ENCODE data around the gene SSR4.

The SSR4 gene

GRCh38 chrX:153782313-153782712, 12.2 kb upstream of the SSR4 start:
- no peak for DNase-seq

DNA sequence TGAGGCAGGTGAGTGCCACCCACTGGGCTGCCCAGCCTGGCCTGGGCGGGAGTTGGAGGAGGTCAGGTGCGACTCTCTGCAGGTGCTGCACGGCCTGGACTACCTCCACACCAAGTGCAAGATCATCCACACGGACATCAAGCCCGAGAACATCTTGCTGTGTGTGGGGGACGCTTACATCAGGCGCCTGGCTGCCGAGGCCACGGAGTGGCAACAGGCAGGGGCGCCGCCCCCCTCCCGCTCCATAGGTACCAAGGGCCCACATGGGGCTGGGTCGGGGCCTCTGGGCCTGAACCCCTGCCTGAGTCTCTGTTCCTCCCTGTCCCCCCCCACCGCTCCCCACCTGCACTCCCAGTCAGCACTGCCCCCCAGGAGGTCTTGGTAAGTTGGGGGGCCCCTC, 11.6 kb upstream of the SSR4 start:
- DNase-seq: no peak

- DNase-seq: no peak
Measured at GRCh38 chrX:153783378-153784013, 11.0 kb upstream of the SSR4 start.

GRCh38 chrX:153784325-153784967, 10.0 kb upstream of the SSR4 start:
- DNase-seq: no peak

GRCh38 chrX:153786669-153787068, 7.8 kb upstream of the SSR4 start:
- DNase-seq: no peak

DNA sequence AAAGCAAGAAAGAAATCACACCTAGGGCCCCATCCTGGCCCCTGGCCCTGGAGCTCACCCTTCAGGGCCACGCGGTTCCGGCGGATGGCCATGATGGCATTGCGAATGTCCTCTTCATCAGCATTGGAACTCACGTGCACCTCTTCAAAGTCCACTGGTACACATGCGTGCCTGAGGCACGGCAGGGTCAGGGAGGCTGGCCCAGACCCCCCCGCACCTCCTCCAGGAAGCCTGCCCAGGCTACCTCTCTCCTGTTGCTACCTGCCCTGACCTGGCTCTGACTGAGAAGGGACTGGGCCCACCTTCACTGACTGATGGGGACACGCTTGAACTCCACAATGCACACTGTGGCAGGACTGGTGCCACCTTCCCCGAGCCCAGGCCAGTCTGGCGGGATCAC, 4.8 kb upstream of the SSR4 start:
- no peak for DNase-seq

- DNase-seq: no peak
Measured at GRCh38 chrX:153791104-153791852, 3.2 kb upstream of the SSR4 start.

DNA sequence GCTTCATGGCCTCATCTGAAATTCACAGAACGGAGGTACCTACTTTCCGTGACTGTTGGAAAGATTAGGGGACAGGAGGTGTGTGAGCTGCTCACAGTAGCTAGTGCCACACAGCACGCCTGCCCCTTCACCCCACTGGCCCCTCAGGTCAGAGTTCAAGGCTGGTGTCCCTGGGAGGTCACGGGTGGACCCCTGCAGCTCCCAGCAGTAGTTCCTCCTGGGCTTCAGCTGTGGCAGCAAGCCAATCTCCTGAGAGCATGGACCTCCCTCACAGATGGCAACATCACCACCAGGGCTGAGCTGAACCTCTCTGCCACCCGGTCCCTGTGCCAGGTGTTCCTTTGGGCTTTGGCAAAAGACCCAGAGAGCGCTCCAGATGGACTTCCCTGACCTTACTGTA, 2.1 kb upstream of the SSR4 start:
- DNase-seq: no peak

DNA sequence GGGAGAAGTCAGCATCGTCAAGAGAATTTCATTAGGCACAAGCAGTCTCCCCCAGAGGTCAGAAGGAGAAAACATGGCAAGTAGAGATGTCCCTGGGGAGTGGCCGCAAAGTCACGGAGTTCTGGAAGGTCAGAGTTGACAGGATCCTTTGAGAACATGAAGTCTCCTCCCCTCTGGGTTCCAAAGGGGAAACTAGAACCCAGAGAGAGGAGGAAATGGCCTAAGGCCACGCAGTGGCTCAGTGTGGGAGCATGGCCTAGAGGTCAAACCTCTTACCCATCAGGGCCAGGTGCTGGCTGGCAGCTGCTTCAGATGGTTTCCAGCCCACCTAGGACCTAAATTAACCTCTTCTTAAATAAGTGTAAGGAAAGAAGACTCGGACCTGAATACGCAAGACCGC, 1.2 kb upstream of the SSR4 start:
- DNase-seq: no peak

- no peak for DNase-seq
Measured at GRCh38 chrX:153794897-153795816, 689 bp downstream of the SSR4 start.

- DNase-seq: no peak
Measured at GRCh38 chrX:153797415-153798015, 3.0 kb downstream of the SSR4 start.

- no peak for DNase-seq
Measured at GRCh38 chrX:153799326-153799725, 4.9 kb downstream of the SSR4 start.

DNA sequence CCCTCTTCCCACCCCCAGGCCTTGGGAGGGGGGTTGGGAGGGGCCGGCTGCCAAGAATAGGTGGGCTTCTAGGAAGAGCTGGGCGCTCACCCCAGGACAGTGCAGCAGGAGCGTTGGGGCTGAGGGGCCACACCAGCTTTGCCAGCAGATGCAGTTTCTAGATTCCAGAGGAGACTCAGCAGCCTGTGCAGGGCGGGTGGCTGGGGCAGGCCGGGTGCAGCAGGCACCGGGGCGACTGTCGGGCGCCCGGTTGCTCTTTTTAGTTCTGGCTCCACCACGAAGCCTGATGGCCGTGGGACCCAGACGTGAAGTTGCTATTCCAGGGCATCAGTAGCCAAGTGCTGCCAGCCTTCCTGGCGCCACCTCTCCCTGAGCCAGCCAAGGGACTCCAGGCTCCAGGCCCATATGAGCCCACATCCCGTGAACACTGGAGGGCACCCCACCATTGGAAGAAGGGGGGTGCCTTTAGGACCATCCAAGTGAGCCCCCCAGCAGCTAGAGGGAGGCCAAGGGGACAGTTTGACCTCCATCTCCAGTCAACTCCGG, 5.8 kb downstream of the SSR4 start:
- DNase-seq: no peak

DNA sequence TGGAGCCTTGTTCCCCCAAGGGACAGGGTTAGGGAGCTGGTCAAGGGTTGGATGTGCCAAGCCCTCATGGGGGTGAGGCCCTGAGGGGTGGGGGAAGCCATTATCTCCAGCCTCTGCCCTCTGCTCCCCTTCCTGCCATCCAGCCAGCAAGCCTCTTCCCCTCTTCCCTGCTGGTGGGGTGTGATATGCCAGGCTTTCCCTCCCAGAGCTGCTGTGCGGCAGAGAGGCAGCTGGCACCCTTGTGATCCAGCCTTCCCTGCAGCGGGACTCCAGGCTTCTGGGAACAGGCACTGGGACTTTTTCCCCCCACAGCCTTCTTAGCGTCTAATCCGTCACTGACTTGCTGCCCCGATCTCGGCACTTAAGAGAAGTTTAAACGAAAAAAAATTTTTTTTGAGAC, 6.3 kb downstream of the SSR4 start:
- DNase-seq: no peak

- no peak for DNase-seq
Measured at GRCh38 chrX:153801669-153802068, 7.2 kb downstream of the SSR4 start.

GRCh38 chrX:153802513-153803045, 8.1 kb downstream of the SSR4 start:
- no peak for DNase-seq

DNA sequence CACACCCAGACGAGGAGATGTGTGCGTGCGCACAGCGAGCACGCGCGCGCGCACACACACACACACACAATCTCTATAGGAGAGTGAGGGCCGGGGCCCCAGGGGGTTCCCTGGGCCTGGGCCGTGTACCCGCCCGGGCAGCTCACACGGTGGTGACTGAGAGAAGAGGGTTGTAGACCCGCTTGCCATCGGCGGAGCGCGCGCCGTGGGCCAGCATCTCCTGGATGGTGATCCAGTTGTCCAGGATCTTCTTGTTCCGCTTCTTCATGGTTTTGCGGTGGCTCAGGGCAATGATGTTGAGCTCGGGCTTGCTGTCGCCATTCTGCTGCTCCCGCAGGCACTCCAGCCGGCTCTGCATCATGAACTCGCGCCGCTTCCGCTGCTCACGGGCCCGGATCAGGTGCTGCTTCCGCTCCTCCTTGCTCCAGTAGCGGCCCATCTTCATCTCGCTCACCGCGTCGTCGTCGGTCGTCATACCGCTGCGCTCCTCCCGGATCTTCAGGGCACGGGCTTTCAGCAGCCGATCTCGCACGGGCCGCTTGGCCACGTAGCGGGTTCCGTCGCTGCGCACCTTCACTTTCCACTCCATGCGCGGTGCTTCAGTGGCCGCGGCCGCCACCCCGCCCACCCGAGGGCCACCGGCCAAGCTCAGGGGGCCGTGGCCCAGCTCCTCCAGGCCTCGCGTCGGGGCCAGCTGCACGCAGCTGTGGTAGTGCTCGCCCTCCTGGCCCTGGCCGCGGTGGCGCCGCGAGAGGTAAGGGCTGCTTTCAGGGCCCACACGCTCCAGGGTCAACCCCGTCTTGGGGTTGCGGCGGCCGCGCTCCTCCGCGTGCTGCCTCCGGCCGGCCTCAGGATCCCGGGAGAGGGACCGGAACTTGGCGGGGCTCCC, 9.0 kb downstream of the SSR4 start:
- no peak for DNase-seq

- DNase-seq: no peak
Measured at GRCh38 chrX:153804100-153804595, 9.7 kb downstream of the SSR4 start.

DNA sequence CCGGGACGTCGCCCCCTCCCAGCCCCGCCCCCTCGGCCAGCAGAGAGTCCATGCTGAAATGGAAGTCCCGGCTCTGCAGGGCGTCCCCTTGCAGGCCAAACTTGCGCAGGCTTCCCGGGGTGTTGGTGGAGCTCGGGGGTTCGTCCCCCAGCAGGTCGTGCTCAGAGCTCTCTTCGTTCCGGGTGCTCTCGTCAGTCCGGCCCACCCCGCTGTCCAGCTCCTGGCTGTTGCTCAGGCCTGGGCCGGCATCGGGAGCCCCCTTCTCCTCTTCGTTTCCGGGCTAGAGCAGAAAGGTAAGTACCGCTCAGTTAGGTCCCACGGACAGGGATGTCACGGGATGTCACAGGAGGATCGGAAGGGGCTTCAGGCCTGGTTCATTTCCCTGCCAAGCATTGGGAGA, 10.2 kb downstream of the SSR4 start:
- no peak for DNase-seq

DNA sequence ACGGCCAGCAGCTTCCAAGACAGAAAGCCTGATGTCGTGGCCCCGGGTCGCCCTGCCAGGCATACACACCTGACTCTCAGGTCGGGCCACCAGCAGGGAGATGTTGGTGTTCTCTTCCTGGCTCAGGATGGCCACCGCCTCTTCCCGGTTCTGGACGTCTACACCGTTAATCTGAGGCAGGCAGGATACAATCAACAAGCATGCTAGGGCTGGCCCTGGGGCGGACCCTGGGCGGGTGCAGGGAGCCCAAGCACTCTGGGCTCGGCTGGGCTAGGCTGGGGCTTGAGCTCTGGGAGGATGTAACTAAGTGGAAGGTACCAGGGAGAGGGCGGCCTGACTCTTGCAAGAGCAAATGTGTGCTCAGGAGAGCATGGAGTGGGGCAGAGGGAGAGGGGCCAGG, 11.0 kb downstream of the SSR4 start:
- DNase-seq: no peak

DNA sequence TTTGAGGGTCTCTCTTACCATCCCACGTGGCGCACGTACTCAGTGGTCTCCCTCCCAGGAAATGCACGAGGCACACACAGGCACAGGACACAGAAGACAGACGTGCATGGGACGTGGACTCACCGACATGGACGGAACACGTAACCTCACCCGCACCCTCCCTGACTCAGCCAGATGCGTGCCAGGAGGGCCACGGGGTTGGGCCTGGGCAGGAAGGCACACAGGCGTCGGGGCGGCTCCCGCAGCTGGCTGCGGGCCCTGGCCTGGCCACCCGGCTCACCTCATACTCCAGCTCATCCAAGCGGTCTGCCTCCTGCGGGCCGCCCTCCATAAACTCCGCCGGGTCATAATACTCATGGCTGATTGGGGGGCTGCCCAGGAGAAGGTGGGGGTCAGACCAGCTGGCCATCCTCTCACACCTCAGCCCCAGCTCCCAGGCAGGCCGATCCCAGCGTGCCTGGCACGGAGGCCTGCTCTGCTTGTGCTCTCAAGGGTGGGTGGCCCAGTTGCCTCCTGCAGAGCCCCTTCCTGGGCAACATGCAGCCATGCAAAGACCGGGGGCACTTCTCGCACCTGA, 12.6 kb downstream of the SSR4 start:
- no peak for DNase-seq

All from CD4-positive, alpha-beta T cell treated with Interleukin-1 beta for 1 hour (primary cell).